ENCODE measurements around the gene PCDHB9. TPM values are rescaled to one million over a fixed set of nuclear protein-coding genes. Genes with fewer than 3 reads are reported as not detected.

The PCDHB9 gene
- total and polyA plus RNA-seq, 2 donors from 2014 or later, result 0.47 to 2.4 TPM

GRCh38 chr5:141236516-141237313 lies 49.8 kb downstream of the PCDHB9 start:
- no peak overlapping the region for H3K4me3 ChIP-seq (ENCODE audit: low read length in 3 of 3)
- H3K4me1 ChIP-seq (ENCODE audit: control insufficient read depth in 2 of 3, insufficient read depth in 2 of 3, low read depth in 1 of 3, low read length in 3 of 3), result no peaks in the 10 kb centered on the region
- no peak for DNase-seq
- no peaks in the 10 kb centered on the region for H3K27me3 ChIP-seq (ENCODE audit: control insufficient read depth, insufficient read depth, low read length)
- H3K27ac ChIP-seq (ENCODE audit: low read depth in 2 of 2, low read length in 2 of 2), result no peak overlapping the region
- H3K9me3 ChIP-seq (ENCODE audit: control insufficient read depth in 2 of 3, insufficient read depth in 1 of 3, low read length in 3 of 3), result peaks cover 2 to 76% (median 38%) of the 10 kb centered on the region in 3 donors
- TF ChIP-seq CTCF (IDR thresholded peaks at IDR 0.05; ENCODE audit: borderline replicate concordance, extremely low read depth, insufficient read depth), result no peak
- intact Hi-C loops (cut with DNase I), result no loop called here
- no peak for FAIRE-seq
- no peaks in the 10 kb centered on the region for H3K36me3 ChIP-seq (ENCODE audit: control insufficient read depth in 2 of 3, insufficient read depth in 3 of 3, low read length in 3 of 3)
- H3K9ac ChIP-seq (ENCODE audit: low read length in 3 of 3), result no peak overlapping the region

Other genes starting within 250 kb of the PCDHB9 start
Only the 30 nearest of the 37 such genes appear.
- gene PCDHB1, start 135.8 kb upstream of the PCDHB9 start, total RNA-seq, result 0.50 TPM
- 0.09 TPM for gene PCDHB1, start 135.8 kb upstream of the PCDHB9 start, polyA plus RNA-seq (ENCODE audit: insufficient read depth, low read depth, low replicate concordance)
- 2.9 TPM for gene PCDHB2, start 92.5 kb upstream of the PCDHB9 start, total RNA-seq
- 2.2 TPM for gene PCDHB2, start 92.5 kb upstream of the PCDHB9 start, polyA plus RNA-seq (ENCODE audit: insufficient read depth, low read depth, low replicate concordance)
- 3.1 TPM for gene PCDHB3, start 86.7 kb upstream of the PCDHB9 start, total RNA-seq
- 2.3 TPM for gene PCDHB3, start 86.7 kb upstream of the PCDHB9 start, polyA plus RNA-seq (ENCODE audit: insufficient read depth, low read depth, low replicate concordance)
- 5.8 TPM for gene PCDHB4, start 65.3 kb upstream of the PCDHB9 start, total RNA-seq
- gene PCDHB4, start 65.3 kb upstream of the PCDHB9 start, polyA plus RNA-seq (ENCODE audit: insufficient read depth, low read depth, low replicate concordance), result 0.90 TPM
- gene PCDHB5, start 52.0 kb upstream of the PCDHB9 start, total RNA-seq, result 7.5 TPM
- 2.1 TPM for gene PCDHB5, start 52.0 kb upstream of the PCDHB9 start, polyA plus RNA-seq (ENCODE audit: insufficient read depth, low read depth, low replicate concordance)
- 2.0 TPM for gene PCDHB6, start 37.1 kb upstream of the PCDHB9 start, total RNA-seq
- 0.32 TPM for gene PCDHB6, start 37.1 kb upstream of the PCDHB9 start, polyA plus RNA-seq (ENCODE audit: insufficient read depth, low read depth, low replicate concordance)
- gene PCDHB7, start 14.5 kb upstream of the PCDHB9 start, total RNA-seq, result 2.3 TPM
- gene PCDHB7, start 14.5 kb upstream of the PCDHB9 start, polyA plus RNA-seq (ENCODE audit: insufficient read depth, low read depth, low replicate concordance), result 0.97 TPM
- 3.7 TPM for gene PCDHB8, start 9.4 kb upstream of the PCDHB9 start, total RNA-seq
- gene PCDHB8, start 9.4 kb upstream of the PCDHB9 start, polyA plus RNA-seq (ENCODE audit: insufficient read depth, low read depth, low replicate concordance), result 0.56 TPM
- 5.1 TPM for gene PCDHB16, start 4.8 kb upstream of the PCDHB9 start, total RNA-seq
- gene PCDHB16, start 4.8 kb upstream of the PCDHB9 start, polyA plus RNA-seq (ENCODE audit: insufficient read depth, low read depth, low replicate concordance), result 0.67 TPM
- 2.3 TPM for gene PCDHB10, start 5.2 kb downstream of the PCDHB9 start, total RNA-seq
- gene PCDHB10, start 5.2 kb downstream of the PCDHB9 start, polyA plus RNA-seq (ENCODE audit: insufficient read depth, low read depth, low replicate concordance), result 0.73 TPM
- gene PCDHB11, start 12.5 kb downstream of the PCDHB9 start, total RNA-seq, result 4.3 TPM
- 0.47 TPM for gene PCDHB11, start 12.5 kb downstream of the PCDHB9 start, polyA plus RNA-seq (ENCODE audit: insufficient read depth, low read depth, low replicate concordance)
- gene PCDHB12, start 21.6 kb downstream of the PCDHB9 start, total RNA-seq, result 2.5 TPM
- 0.77 TPM for gene PCDHB12, start 21.6 kb downstream of the PCDHB9 start, polyA plus RNA-seq (ENCODE audit: insufficient read depth, low read depth, low replicate concordance)
- gene PCDHB13, start 26.8 kb downstream of the PCDHB9 start, total RNA-seq, result 5.9 TPM
- gene PCDHB13, start 26.8 kb downstream of the PCDHB9 start, polyA plus RNA-seq (ENCODE audit: insufficient read depth, low read depth, low replicate concordance), result 0.86 TPM
- 6.2 TPM for gene PCDHB14, start 36.2 kb downstream of the PCDHB9 start, total RNA-seq
- gene PCDHB14, start 36.2 kb downstream of the PCDHB9 start, polyA plus RNA-seq (ENCODE audit: insufficient read depth, low read depth, low replicate concordance), result 2.0 TPM
- 6.0 TPM for gene PCDHB15, start 58.2 kb downstream of the PCDHB9 start, total RNA-seq
- gene PCDHB15, start 58.2 kb downstream of the PCDHB9 start, polyA plus RNA-seq (ENCODE audit: insufficient read depth, low read depth, low replicate concordance), result 1.8 TPM
- 0.94 TPM for gene SLC25A2, start 116.9 kb downstream of the PCDHB9 start, total RNA-seq
- not detected for gene SLC25A2, start 116.9 kb downstream of the PCDHB9 start, polyA plus RNA-seq (ENCODE audit: insufficient read depth, low read depth, low replicate concordance)
- 73.5 TPM for gene TAF7, start 133.6 kb downstream of the PCDHB9 start, total RNA-seq
- 71.3 TPM for gene TAF7, start 133.6 kb downstream of the PCDHB9 start, polyA plus RNA-seq (ENCODE audit: insufficient read depth, low read depth, low replicate concordance)
- gene PCDHGA1, start 143.4 kb downstream of the PCDHB9 start, total RNA-seq, result 0.69 TPM
- 0.19 TPM for gene PCDHGA1, start 143.4 kb downstream of the PCDHB9 start, polyA plus RNA-seq (ENCODE audit: insufficient read depth, low read depth, low replicate concordance)
- gene PCDHGA2, start 151.6 kb downstream of the PCDHB9 start, total RNA-seq, result 4.7 TPM
- 0.73 TPM for gene PCDHGA2, start 151.6 kb downstream of the PCDHB9 start, polyA plus RNA-seq (ENCODE audit: insufficient read depth, low read depth, low replicate concordance)
- gene PCDHGA3, start 156.7 kb downstream of the PCDHB9 start, total RNA-seq, result 4.0 TPM
- 0.22 TPM for gene PCDHGA3, start 156.7 kb downstream of the PCDHB9 start, polyA plus RNA-seq (ENCODE audit: insufficient read depth, low read depth, low replicate concordance)
- gene PCDHGB1, start 162.9 kb downstream of the PCDHB9 start, total RNA-seq, result 2.9 TPM
- gene PCDHGB1, start 162.9 kb downstream of the PCDHB9 start, polyA plus RNA-seq (ENCODE audit: insufficient read depth, low read depth, low replicate concordance), result 0.37 TPM
- gene PCDHGA4, start 167.9 kb downstream of the PCDHB9 start, total RNA-seq, result 3.9 TPM
- 0.13 TPM for gene PCDHGA4, start 167.9 kb downstream of the PCDHB9 start, polyA plus RNA-seq (ENCODE audit: insufficient read depth, low read depth, low replicate concordance)
- gene PCDHGB2, start 172.8 kb downstream of the PCDHB9 start, total RNA-seq, result 4.0 TPM
- not detected for gene PCDHGB2, start 172.8 kb downstream of the PCDHB9 start, polyA plus RNA-seq (ENCODE audit: insufficient read depth, low read depth, low replicate concordance)
- gene PCDHGA5, start 177.0 kb downstream of the PCDHB9 start, total RNA-seq, result 2.8 TPM
- not detected for gene PCDHGA5, start 177.0 kb downstream of the PCDHB9 start, polyA plus RNA-seq (ENCODE audit: insufficient read depth, low read depth, low replicate concordance)
- 4.4 TPM for gene PCDHGB3, start 183.1 kb downstream of the PCDHB9 start, total RNA-seq
- 0.15 TPM for gene PCDHGB3, start 183.1 kb downstream of the PCDHB9 start, polyA plus RNA-seq (ENCODE audit: insufficient read depth, low read depth, low replicate concordance)
- 7.2 TPM for gene PCDHGA6, start 186.7 kb downstream of the PCDHB9 start, total RNA-seq
- gene PCDHGA6, start 186.7 kb downstream of the PCDHB9 start, polyA plus RNA-seq (ENCODE audit: insufficient read depth, low read depth, low replicate concordance), result 0.34 TPM
- 4.1 TPM for gene PCDHGA7, start 195.6 kb downstream of the PCDHB9 start, total RNA-seq
- 0.49 TPM for gene PCDHGA7, start 195.6 kb downstream of the PCDHB9 start, polyA plus RNA-seq (ENCODE audit: insufficient read depth, low read depth, low replicate concordance)
- gene PCDHGB4, start 200.5 kb downstream of the PCDHB9 start, total RNA-seq, result 6.1 TPM
- gene PCDHGB4, start 200.5 kb downstream of the PCDHB9 start, polyA plus RNA-seq (ENCODE audit: insufficient read depth, low read depth, low replicate concordance), result 1.0 TPM
- 1.8 TPM for gene PCDHGA8, start 205.5 kb downstream of the PCDHB9 start, total RNA-seq
- 0.09 TPM for gene PCDHGA8, start 205.5 kb downstream of the PCDHB9 start, polyA plus RNA-seq (ENCODE audit: insufficient read depth, low read depth, low replicate concordance)
- gene PCDHGB5, start 210.8 kb downstream of the PCDHB9 start, total RNA-seq, result 12.3 TPM
- gene PCDHGB5, start 210.8 kb downstream of the PCDHB9 start, polyA plus RNA-seq (ENCODE audit: insufficient read depth, low read depth, low replicate concordance), result 0.82 TPM